Tibial nerve (tissue), 4 donors: ENCODE measurements around the gene NDUFB10. TPM values are rescaled to one million over a fixed set of nuclear protein-coding genes. Genes with fewer than 3 reads are reported as not detected.
A peak's percentile ranks its signal among the peaks of the same experiment; 100 is the strongest.

Experiments
- DNase-seq, 2 donors: peaks; one replicate each; pipeline ENCODE4 v3.0.0-alpha.2; 2019; ENCODE audit warnings: low spot score in 2 of 2
- H3K27ac ChIP-seq, 4 donors: fragments of 200-600 bp; sonication (generic) in 3 of 4; one replicate each; pipeline ENCODE4 v1.5.1; 2017 to 2019; ENCODE audit warnings: mild to moderate bottlenecking in 1 of 4
- H3K27me3 ChIP-seq, 2 donors: fragments of 200-600 bp; sonication (generic) in 1 of 2; one replicate each; pipeline versions ENCODE4 v1.5.1 to v1.6.0; 2017 to 2019
- H3K36me3 ChIP-seq, 3 donors: fragments of 200-600 bp; sonication (generic); one replicate each; pipeline ENCODE4 v1.5.1; 2018 to 2019
- H3K4me1 ChIP-seq, 4 donors: fragments of 200-600 bp; sonication (generic) in 3 of 4; one replicate each; pipeline ENCODE4 v1.5.1; 2017 to 2019
- H3K4me3 ChIP-seq, 4 donors: fragments of 200-600 bp; sonication (generic) in 3 of 4; one replicate each; pipeline ENCODE4 v1.5.1; 2017 to 2019; ENCODE audit warnings: mild to moderate bottlenecking in 1 of 4, moderate library complexity in 1 of 4
- H3K9me3 ChIP-seq, 4 donors: fragments of 200-600 bp; sonication (generic) in 3 of 4; one replicate each; pipeline ENCODE4 v1.5.1; 2017 to 2019
- CTCF ChIP-seq, 5 experiments: fragments of 200-600 bp in 3 of 5; fragments of 450-650 bp in 2 of 5; sonication (generic) in 3 of 5; IDR thresholded peaks; one replicate each; pipeline ENCODE4 v1.5.1; 2016 to 2019; ENCODE audit warnings: antibody characterized with exemption in 5 of 5, mild to moderate bottlenecking in 3 of 5, moderate library complexity in 2 of 5
- EP300 ChIP-seq, 2 donors: sonication (generic); formaldehyde crosslinking; IDR thresholded peaks; one replicate each; pipeline ENCODE4 v1.6.1; 2017; ENCODE audit warnings: antibody characterized with exemption in 2 of 2, mild to moderate bottlenecking in 1 of 2
- POLR2A ChIP-seq, 2 donors: fragments of 450-650 bp; IDR thresholded peaks; one replicate each; pipeline ENCODE4 v1.6.1; 2017; ENCODE audit warnings: antibody characterized with exemption in 2 of 2, mild to moderate bottlenecking in 2 of 2, moderate library complexity in 2 of 2
- WGBS, 2 donors: methylation state at CpG; one replicate each; pipeline ENCODE4 v1.1.5; 2018; 5-methylcytosine and 5-hydroxymethylcytosine counted together
- total RNA-seq, 4 donors: library from RNA; depleted of rRNA; stranded (reverse); fragments of >200 nt; gene quantifications; one replicate each; pipeline ENCODE4 v1.1.0, GENCODE V29; 2016

Gene NDUFB10
- total RNA-seq, 4 donors from 2014 or later, result 86.9 to 136 (median 116) TPM

GRCh38 chr16:1924095-1924494 is 35.2 kb upstream of the NDUFB10 start:
- TF ChIP-seq EP300 (IDR thresholded peaks at IDR 0.05) (no peak), POLR2A (IDR thresholded peaks at IDR 0.05) (no peak), CTCF (IDR thresholded peaks at IDR 0.05) (no peak)
- Histone ChIP-seq H3K4me1 (peaks cover 0 to 16% (median under 1%) of the 10 kb centered on the region in 4 donors), H3K27me3 (peaks cover 0 to 57% of the 10 kb centered on the region in 2 donors), H3K4me3 (no peak overlapping the region), H3K36me3 (no peaks in the 10 kb centered on the region), H3K27ac (no peak overlapping the region), H3K9me3 (no peaks in the 10 kb centered on the region)
- no peak for DNase-seq
- WGBS, 2 donors, result 60 to 68% methylated on average over 5 of the region's 5 CpGs

GRCh38 chr16:1926271-1926670 is 33.1 kb upstream of the NDUFB10 start:
- WGBS, 2 donors, result 48 to 53% methylated on average over 10 to 11 of the region's 11 CpGs

GRCh38 chr16:1929105-1929504 is 30.2 kb upstream of the NDUFB10 start:
- no peak for TF ChIP-seq EP300 (IDR thresholded peaks at IDR 0.05)
- TF ChIP-seq POLR2A (IDR thresholded peaks at IDR 0.05), result no peak
- TF ChIP-seq CTCF (IDR thresholded peaks at IDR 0.05), result no peak
- H3K27me3 ChIP-seq, result peaks cover 0 to 19% of the 10 kb centered on the region in 2 donors
- H3K9me3 ChIP-seq, result no peaks in the 10 kb centered on the region
- DNase-seq, result no peak
- 11 to 16% methylated on average over 9 of the region's 11 CpGs for WGBS, 2 donors
- H3K4me3 ChIP-seq, result peak overlapping the region; percentile 55 to 83 (median 74)
- H3K27ac ChIP-seq, result peak overlapping the region; percentile 22 to 86 (median 79)
- H3K4me1 ChIP-seq, result peaks cover 0 to 12% (median 4%) of the 10 kb centered on the region in 4 donors
- H3K36me3 ChIP-seq, result no peaks in the 10 kb centered on the region

More at GRCh38 chr16:1926271-1926670, 33.1 kb upstream of the NDUFB10 start:
- no peaks in the 10 kb centered on the region for H3K36me3 ChIP-seq
- peaks cover 0 to 21% (median 4%) of the 10 kb centered on the region in 4 donors for H3K4me1 ChIP-seq
- H3K4me3 ChIP-seq, result no peak overlapping the region
- no peak overlapping the region for H3K27ac ChIP-seq
- H3K9me3 ChIP-seq, result no peaks in the 10 kb centered on the region
- DNase-seq, result no peak
- TF ChIP-seq CTCF (IDR thresholded peaks at IDR 0.05) (no peak), EP300 (IDR thresholded peaks at IDR 0.05) (no peak), POLR2A (IDR thresholded peaks at IDR 0.05) (no peak)
- H3K27me3 ChIP-seq, result peaks cover 0 to 40% of the 10 kb centered on the region in 2 donors

GRCh38 chr16:1929578-1930337 is 29.6 kb upstream of the NDUFB10 start:
- H3K27me3 ChIP-seq, result peaks cover 0 to 13% of the 10 kb centered on the region in 2 donors
- WGBS, 2 donors, result 5 to 16% methylated on average over 29 to 55 of the region's 70 CpGs
- no peaks in the 10 kb centered on the region for H3K36me3 ChIP-seq
- H3K27ac ChIP-seq, result peak overlapping the region; percentile 22 to 86 (median 79)
- DNase-seq, result peak; percentile 78 to 83
- H3K9me3 ChIP-seq, result no peaks in the 10 kb centered on the region
- no peak for TF ChIP-seq EP300 (IDR thresholded peaks at IDR 0.05)
- TF ChIP-seq CTCF (IDR thresholded peaks at IDR 0.05), result peak; percentile 100
- TF ChIP-seq POLR2A (IDR thresholded peaks at IDR 0.05), result no peak
- peaks cover 0 to 12% (median 4%) of the 10 kb centered on the region in 4 donors for H3K4me1 ChIP-seq
- peak overlapping the region; percentile 55 to 83 (median 74) for H3K4me3 ChIP-seq

GRCh38 chr16:1930338-1930720 is 29.0 kb upstream of the NDUFB10 start:
- DNase-seq, result no peak
- no peak overlapping the region for H3K27ac ChIP-seq

More at GRCh38 chr16:1930338-1930720, 29.0 kb upstream of the NDUFB10 start:
- no peaks in the 10 kb centered on the region for H3K36me3 ChIP-seq
- H3K4me1 ChIP-seq, result peaks cover 0 to 12% (median 4%) of the 10 kb centered on the region in 4 donors
- 77% methylated on average over 6 to 10 of the region's 10 CpGs for WGBS, 2 donors
- no peak for TF ChIP-seq POLR2A (IDR thresholded peaks at IDR 0.05)
- no peak overlapping the region for H3K4me3 ChIP-seq
- no peaks in the 10 kb centered on the region for H3K9me3 ChIP-seq
- peaks cover 0 to 12% of the 10 kb centered on the region in 2 donors for H3K27me3 ChIP-seq
